ENCODE measurements around the gene SUCLG1. TPM values are rescaled to one million over a fixed set of nuclear protein-coding genes. Genes with fewer than 3 reads are reported as not detected.
A peak's percentile ranks its signal among the peaks of the same experiment; 100 is the strongest.

SUCLG1 gene
- total and polyA plus RNA-seq, 10 of the 15 experiments (the other 5 are each of a cell fraction or from before 2014, with no cell fraction given): 75.4 to 197 (median 93.6) TPM

DNA sequence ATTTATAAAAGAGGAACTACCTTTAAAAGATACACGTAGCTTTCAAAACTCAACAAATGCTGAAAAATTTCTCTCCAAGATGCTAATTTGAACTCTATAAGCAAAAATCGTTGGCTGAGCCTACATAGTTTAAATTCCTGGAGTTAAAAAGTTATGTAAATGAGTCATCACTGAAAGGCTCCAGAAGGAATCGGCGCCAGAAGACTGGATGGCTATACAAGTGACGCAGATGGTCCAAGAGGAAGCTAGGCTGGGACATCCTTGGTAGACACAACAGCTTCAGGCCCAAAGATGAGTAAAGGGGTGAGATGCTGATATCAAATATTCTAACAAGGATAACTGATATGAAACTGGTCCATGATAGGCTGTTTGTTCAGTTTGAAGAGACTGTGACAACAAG, 34.4 kb upstream of the SUCLG1 start (continued):
- no peak for TF ChIP-seq NRF1 (conservative IDR thresholded peaks at IDR 0.05; ENCODE audit: low read depth, low read length)
- TF ChIP-seq, protein P1, sequence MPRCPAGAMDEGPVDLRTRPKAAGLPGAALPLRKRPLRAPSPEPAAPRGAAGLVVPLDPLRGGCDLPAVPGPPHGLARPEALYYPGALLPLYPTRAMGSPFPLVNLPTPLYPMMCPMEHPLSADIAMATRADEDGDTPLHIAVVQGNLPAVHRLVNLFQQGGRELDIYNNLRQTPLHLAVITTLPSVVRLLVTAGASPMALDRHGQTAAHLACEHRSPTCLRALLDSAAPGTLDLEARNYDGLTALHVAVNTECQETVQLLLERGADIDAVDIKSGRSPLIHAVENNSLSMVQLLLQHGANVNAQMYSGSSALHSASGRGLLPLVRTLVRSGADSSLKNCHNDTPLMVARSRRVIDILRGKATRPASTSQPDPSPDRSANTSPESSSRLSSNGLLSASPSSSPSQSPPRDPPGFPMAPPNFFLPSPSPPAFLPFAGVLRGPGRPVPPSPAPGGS (IDR thresholded peaks at IDR 0.05; ENCODE audit: borderline replicate concordance, insufficient read depth, low read depth, low read length, poor library complexity, severe bottlenecking): no peak

DNA sequence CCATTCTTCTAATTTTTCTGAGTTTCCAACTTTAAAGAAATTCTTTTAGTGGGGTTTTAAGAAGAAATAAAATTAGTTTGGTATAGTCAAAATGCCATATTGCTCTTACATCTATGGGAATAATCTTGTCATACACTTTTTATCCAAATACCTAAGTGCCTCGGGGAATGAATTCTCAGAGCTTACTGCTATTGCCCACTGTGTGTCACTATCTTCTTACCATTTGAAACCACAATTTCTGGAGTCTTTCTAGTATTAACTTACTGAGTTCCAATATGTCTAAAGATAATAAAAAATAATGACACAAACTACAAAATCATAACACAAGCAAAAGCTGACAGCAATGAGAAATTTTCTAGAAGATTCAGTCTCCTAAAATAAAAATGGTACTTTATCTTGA, 33.5 kb upstream of the SUCLG1 start:
- ChIA-PET POLR2A (interaction anchor here (0.7 kb wide), 1 partner anchor 161 kb away, joined by 3 read pairs; no protein-coding TSS in a partner anchor), RAD21 (ENCODE audit: unreplicated experiment) (interaction anchor here (1.8 kb wide), 1 partner anchor 433 kb away, joined by 7 read pairs; no protein-coding TSS in a partner anchor), SMC1A (ENCODE audit: uncharacterized antibody, unreplicated experiment) (interaction anchor here (1.3 to 1.7 kb wide), 3 partner anchors 9 to 433 kb away, joined by 3 to 6 read pairs (median 5); no protein-coding TSS in a partner anchor), CTCF (interaction anchor here (1.2 to 1.9 kb wide), 4 partner anchors 22 to 433 kb away, joined by 3 to 15 read pairs (median 4); no protein-coding TSS in a partner anchor)
- H2AFZ ChIP-seq (ENCODE audit: control insufficient read depth, low read depth, low read length): no peak overlapping the region
- no peaks in the 10 kb centered on the region for H3K36me3 ChIP-seq (ENCODE audit: control insufficient read depth in 2 of 2, insufficient read depth in 2 of 2, low read length in 1 of 2)
- H4K20me1 ChIP-seq (ENCODE audit: control insufficient read depth, insufficient read depth): no peaks in the 10 kb centered on the region
- WGBS (ENCODE audit: insufficient coverage, insufficient replicate concordance, low lambda C conversion rate, missing lambda C conversion rate): 21% methylated on average over 1 of the region's 1 CpG
- ATAC-seq (no peak), DNase-seq (ENCODE audit: low read depth, low spot score) (no peak), FAIRE-seq (no peak)
- no peak overlapping the region for H3K4me3 ChIP-seq
- no peak for TF ChIP-seq MXI1 (IDR thresholded peaks at IDR 0.05; ENCODE audit: low read depth, low read length)
- TF ChIP-seq RAD21 (IDR thresholded peaks at IDR 0.05; ENCODE audit: insufficient read depth, low read depth, low read length): 0 out of 2 replicates have a peak, but pooled peaks have one; percentile 15
- no peak for TF ChIP-seq MEF2B (IDR thresholded peaks at IDR 0.05; ENCODE audit: partially characterized antibody, poor library complexity, severe bottlenecking)
- no peak overlapping the region for H3K27ac ChIP-seq (ENCODE audit: control insufficient read depth, insufficient read depth)
- intact Hi-C loops (cut with micrococcal nuclease; ENCODE audit: unreplicated experiment) (no loop called here), in situ Hi-C loops (cut with MboI) (loop anchor here (5.0 to 10.0 kb wide), 2 partner anchors 380 to 802 kb away; no protein-coding TSS in a partner anchor)
- no peaks in the 10 kb centered on the region for H3K79me2 ChIP-seq (ENCODE audit: control insufficient read depth, insufficient read depth, low read length)
- H3K4me1 ChIP-seq (ENCODE audit: control insufficient read depth, insufficient read depth, low read length): no peaks in the 10 kb centered on the region
- H3K4me2 ChIP-seq (ENCODE audit: control insufficient read depth, insufficient read depth): no peak overlapping the region
- H3K9ac ChIP-seq (ENCODE audit: control insufficient read depth, insufficient read depth, low read length): no peak overlapping the region
- no peaks in the 10 kb centered on the region for H3K9me3 ChIP-seq (replicated peaks; ENCODE audit: control insufficient read depth, insufficient read depth, low read length)
- BruUV-seq (replicated peaks): no TSS peak
- no peaks in the 10 kb centered on the region for H3K27me3 ChIP-seq (replicated peaks in 1 of 2; ENCODE audit: control insufficient read depth in 2 of 2, insufficient read depth in 2 of 2, low read length in 1 of 2)

All from GM12878 (cell line).